22Rv1 (cell line): ENCODE measurements around the gene PRXL2B.

ENCODE experiments used
- H3K27ac ChIP-seq: fragments of 450-650 bp; 2 replicates; pipeline ENCODE4 v1.5.1; 2017
- ZFX ChIP-seq: fragments of 450-650 bp; IDR thresholded peaks from 2 replicates; pipeline ENCODE4 v1.6.1; 2017; ENCODE audit warnings: antibody characterized with exemption, borderline replicate concordance
- TF ChIP-seq, protein P1 (sequence below): fragments of 450-650 bp; IDR thresholded peaks from 2 replicates; pipeline ENCODE4 v1.5.1; 2017; ENCODE audit warnings: mild to moderate bottlenecking

PRXL2B gene

GRCh38 chr1:2591581-2592261, 5.1 kb downstream of the PRXL2B start:
- TF ChIP-seq ZFX = no peak
- TF ChIP-seq, protein P1, sequence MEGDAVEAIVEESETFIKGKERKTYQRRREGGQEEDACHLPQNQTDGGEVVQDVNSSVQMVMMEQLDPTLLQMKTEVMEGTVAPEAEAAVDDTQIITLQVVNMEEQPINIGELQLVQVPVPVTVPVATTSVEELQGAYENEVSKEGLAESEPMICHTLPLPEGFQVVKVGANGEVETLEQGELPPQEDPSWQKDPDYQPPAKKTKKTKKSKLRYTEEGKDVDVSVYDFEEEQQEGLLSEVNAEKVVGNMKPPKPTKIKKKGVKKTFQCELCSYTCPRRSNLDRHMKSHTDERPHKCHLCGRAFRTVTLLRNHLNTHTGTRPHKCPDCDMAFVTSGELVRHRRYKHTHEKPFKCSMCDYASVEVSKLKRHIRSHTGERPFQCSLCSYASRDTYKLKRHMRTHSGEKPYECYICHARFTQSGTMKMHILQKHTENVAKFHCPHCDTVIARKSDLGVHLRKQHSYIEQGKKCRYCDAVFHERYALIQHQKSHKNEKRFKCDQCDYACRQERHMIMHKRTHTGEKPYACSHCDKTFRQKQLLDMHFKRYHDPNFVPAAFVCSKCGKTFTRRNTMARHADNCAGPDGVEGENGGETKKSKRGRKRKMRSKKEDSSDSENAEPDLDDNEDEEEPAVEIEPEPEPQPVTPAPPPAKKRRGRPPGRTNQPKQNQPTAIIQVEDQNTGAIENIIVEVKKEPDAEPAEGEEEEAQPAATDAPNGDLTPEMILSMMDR = no peak
- H3K27ac ChIP-seq = no peak overlapping the region

DNA sequence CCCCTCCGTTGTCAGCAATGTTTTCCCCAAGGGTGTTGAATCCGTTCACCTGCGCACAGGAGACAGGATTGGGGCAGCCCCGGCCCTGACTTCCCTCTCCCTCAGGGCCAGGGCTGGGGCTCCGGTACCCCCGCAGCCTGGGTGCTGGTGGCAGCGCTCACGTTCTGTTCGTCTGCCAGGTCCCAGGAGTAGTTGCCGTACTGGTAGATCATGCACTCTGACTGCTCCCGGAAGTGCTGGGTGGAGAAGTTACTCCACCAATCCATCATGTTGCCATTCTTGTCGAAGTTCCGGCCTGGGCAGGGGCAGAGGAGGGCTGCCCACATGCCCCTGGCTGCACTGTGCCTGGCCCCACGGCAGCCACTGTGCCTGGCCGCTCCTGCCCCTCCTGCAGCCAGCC, 6.1 kb downstream of the PRXL2B start:
- TF ChIP-seq, protein P1 = no peak
- no peak for TF ChIP-seq ZFX
- H3K27ac ChIP-seq = no peak overlapping the region

DNA sequence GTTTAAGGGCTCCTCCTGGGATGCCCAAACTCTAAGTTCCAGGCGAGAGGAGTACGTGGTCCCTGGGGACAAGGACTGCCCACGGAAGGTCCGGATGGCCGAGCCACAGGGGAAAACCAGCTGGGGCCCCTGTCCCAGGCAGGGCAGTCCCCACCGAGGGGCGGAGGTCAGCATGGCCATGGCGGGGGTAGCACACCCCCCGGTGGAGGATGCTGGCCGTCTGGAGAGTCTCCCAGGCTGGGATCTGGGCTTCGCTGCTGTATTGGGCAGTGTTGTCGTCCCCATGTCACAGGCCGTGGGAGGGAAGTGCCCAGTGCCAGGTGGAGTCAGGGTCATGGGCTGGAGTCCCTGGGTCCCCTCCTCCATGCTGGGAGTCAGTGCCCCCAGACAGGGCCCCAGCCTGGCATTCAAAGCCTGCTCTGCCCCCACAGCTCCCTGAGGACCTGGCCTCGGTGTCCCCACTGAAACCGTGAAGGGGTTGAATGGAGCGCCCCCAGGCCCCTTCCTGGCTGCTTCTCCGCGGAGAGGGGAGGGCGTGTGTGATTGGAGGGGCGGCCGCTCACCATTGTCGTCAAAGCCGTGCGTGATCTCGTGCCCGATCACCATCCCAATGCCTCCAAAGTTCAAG, 6.8 kb downstream of the PRXL2B start:
- no peak overlapping the region for H3K27ac ChIP-seq
- no peak for TF ChIP-seq ZFX
- TF ChIP-seq, protein P1 = no peak

DNA sequence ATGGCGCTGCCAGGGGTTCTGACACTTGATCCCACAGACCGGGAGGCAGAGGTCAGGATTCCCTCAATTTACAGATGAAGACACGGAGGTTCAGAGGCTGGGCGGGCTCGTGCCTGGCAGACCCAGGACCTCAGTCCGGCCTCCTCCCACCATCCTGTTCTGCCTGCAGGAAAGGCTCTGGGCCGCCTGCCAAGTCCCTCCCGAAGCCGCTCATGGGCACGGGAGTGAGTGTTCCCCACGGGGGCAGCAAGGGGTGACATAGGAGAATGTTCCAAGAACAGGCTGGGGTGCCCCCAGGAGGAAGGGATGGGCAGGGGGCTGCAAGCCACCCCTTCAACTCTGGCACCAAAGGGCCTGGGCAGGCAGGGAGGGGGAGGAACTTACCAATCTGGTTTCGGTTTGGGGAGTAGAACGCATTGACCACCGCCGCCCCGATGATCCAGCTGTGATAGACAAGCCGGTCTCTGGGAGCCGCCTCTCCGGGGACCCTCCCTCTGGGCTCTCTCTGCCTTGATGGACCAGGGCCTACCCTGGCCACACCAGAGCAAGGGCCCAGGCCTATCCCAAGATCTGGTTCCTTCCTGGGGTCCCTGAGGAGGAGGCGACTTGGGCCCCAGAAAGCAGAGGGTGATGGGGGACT, 7.5 kb downstream of the PRXL2B start:
- no peak overlapping the region for H3K27ac ChIP-seq
- no peak for TF ChIP-seq ZFX
- TF ChIP-seq, protein P1 = no peak

DNA sequence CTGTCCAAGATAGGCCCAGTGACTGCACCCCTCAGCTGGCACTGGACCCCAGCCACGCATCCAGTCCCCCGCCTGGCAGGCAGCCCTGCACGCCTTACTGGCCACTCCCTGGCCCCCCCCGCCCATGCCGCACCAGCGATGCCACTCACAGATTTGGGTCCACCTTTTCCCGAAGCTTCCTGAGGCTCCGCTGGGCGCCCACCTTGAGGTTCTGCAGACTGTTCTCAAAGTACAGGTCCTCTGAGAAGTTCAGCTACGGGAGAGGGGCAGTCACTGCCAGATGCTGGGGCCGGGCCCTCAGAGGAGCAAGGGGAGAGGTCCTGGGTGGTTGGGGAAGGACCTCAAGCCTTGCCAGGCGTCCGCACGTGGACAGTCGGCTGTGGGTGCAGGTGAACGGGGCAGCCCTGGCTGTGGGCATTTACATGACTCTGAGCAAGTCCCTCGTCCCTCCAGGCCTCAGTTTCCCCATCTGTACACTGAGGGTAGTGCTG, 8.1 kb downstream of the PRXL2B start:
- TF ChIP-seq, protein P1 = no peak
- no peak for TF ChIP-seq ZFX
- H3K27ac ChIP-seq = no peak overlapping the region

DNA sequence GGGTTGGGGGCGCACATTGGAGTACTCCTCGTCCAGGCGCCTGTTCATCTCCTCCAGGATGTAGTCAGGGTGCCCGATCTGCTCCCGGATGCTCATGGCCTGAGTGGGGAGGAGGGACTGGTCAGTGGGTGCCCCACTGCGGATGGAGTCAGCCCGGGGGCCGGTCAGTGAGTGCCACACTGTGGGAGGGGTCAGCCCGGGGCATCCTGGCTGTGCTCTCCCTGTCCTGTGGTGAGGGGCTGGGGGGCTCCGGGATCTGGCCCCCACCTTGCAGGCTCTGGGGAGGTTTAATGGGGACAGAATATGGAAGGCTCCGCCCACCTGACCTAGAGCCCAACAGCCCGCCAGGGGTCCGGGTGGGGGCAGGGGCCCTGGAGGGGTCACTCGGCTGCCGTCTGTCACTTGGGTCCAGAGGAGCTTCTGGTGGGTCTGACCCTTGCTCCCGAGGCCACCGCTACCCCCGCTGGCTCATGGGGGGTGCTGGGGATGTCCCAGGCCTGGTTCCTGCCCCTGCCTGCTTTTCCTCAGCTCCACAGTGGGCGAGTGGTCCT, 8.8 kb downstream of the PRXL2B start:
- TF ChIP-seq ZFX = no peak
- TF ChIP-seq, protein P1 = no peak
- H3K27ac ChIP-seq = no peak overlapping the region
